Measurements from ENCODE around the gene PACS2.

DNA sequence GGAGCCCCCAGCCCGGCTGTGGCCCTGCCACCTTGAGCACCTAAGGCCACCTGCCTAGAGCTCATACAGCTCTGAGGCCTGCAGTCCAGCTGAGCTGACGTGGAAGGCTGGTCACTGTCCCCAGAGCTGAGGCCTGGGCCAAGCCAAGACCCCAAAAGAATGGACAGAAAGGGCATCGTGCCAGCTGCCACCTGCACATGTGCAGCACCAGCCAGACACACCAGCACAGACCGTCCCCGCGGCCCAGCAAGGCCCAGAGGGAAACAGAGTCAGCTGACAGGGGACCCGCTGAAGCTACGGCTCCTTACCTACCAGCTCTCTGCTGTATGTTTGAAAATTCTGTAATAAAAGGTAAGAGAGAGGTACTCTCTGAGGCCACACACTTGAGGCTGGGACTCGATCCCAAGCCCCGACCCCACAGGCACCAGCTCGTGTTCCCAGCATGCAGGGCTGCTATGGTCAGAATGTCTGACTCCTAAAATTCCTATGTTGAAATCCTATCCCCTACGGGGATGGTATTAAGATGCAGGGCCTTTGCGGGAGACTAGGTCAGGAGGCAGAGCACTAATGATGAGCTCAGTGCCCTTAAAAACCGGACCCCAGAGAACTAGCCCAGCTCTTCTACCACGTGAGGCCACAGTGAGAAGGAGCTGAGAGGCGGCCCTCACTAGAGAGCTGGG, 39.1 kb upstream of the PACS2 start:
- TF ChIP-seq, protein P1, sequence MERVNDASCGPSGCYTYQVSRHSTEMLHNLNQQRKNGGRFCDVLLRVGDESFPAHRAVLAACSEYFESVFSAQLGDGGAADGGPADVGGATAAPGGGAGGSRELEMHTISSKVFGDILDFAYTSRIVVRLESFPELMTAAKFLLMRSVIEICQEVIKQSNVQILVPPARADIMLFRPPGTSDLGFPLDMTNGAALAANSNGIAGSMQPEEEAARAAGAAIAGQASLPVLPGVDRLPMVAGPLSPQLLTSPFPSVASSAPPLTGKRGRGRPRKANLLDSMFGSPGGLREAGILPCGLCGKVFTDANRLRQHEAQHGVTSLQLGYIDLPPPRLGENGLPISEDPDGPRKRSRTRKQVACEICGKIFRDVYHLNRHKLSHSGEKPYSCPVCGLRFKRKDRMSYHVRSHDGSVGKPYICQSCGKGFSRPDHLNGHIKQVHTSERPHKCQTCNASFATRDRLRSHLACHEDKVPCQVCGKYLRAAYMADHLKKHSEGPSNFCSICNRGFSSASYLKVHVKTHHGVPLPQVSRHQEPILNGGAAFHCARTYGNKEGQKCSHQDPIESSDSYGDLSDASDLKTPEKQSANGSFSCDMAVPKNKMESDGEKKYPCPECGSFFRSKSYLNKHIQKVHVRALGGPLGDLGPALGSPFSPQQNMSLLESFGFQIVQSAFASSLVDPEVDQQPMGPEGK (CRISPR knock-in tag; IDR thresholded peaks at IDR 0.05; ENCODE audit: borderline replicate concordance) = no peak
- TF ChIP-seq, protein P2, sequence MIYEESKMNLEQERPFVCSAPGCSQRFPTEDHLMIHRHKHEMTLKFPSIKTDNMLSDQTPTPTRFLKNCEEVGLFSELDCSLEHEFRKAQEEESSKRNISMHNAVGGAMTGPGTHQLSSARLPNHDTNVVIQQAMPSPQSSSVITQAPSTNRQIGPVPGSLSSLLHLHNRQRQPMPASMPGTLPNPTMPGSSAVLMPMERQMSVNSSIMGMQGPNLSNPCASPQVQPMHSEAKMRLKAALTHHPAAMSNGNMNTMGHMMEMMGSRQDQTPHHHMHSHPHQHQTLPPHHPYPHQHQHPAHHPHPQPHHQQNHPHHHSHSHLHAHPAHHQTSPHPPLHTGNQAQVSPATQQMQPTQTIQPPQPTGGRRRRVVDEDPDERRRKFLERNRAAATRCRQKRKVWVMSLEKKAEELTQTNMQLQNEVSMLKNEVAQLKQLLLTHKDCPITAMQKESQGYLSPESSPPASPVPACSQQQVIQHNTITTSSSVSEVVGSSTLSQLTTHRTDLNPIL (CRISPR knock-in tag; IDR thresholded peaks at IDR 0.05; ENCODE audit: low read depth) = no peak
- TF ChIP-seq ARNTL (CRISPR knock-in tag; IDR thresholded peaks at IDR 0.05; ENCODE audit: borderline replicate concordance, low read depth) (no peak), ZFP30 (CRISPR knock-in tag; IDR thresholded peaks at IDR 0.05) (no peak), GLIS3 (CRISPR knock-in tag; IDR thresholded peaks at IDR 0.05) (no peak), CSDC2 (CRISPR knock-in tag; IDR thresholded peaks at IDR 0.05) (no peak), PPARA (CRISPR knock-in tag; IDR thresholded peaks at IDR 0.05; ENCODE audit: borderline replicate concordance) (no peak), OSR1 (CRISPR knock-in tag; IDR thresholded peaks at IDR 0.05) (no peak), RARB (CRISPR knock-in tag; IDR thresholded peaks at IDR 0.05) (no peak), ZNF70 (CRISPR knock-in tag; IDR thresholded peaks at IDR 0.05) (no peak)
